Measurements from ENCODE around the gene GLB1L. TPM values are rescaled to one million over a fixed set of nuclear protein-coding genes. Genes with fewer than 3 reads are reported as not detected.

Gene GLB1L
- total and polyA plus RNA-seq, 8 donors = 9.9 to 17.9 (median 16.1) TPM

DNA sequence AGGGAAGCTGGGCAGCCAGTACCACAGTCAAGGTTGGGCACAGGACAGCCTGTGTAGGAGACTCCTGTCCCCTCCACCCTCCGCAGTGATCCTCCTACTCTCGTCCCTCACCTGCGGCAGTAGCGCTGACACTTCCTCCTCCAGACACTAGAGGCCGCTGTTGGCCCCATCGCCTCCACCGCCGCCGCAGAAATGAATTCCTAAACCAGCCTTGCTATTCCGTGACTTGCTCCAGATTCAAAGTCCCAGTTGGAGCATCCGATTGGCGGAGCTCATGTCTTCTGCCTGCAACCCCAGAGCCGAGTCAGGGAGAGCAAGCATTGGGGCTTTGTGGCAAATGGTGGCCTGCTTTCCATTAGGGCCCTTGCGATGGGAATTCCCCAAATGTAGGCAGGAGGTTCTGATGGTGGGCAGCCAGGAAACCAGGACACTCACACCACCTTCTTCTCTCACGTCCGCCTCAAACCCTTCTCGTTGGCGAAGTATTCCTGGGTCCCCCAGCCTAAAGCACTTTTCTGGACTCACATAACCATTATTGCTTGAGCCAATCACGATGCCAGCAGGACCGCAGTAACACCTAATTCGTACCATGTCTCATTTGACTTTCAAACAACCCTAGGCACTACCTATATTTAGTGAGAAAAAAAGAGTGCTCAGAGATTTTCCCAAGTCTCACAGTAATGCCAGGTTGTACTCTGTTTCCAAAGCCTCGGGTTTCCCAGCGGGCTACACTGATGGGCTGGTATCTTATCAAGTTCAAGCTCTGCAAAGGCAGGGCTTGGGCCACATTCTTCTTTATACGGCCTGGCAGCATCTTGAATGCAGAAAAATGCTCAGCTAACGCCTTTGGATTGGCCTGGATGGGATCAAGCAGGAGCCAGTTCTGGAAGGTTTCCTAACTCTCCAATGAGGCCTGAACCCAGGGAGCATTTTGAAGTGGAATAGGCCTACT is 32.7 kb upstream of the GLB1L start:
- H3K9me3 ChIP-seq = no peaks in the 10 kb centered on the region
- H3K27me3 ChIP-seq = no peaks in the 10 kb centered on the region
- TF ChIP-seq, protein P1, sequence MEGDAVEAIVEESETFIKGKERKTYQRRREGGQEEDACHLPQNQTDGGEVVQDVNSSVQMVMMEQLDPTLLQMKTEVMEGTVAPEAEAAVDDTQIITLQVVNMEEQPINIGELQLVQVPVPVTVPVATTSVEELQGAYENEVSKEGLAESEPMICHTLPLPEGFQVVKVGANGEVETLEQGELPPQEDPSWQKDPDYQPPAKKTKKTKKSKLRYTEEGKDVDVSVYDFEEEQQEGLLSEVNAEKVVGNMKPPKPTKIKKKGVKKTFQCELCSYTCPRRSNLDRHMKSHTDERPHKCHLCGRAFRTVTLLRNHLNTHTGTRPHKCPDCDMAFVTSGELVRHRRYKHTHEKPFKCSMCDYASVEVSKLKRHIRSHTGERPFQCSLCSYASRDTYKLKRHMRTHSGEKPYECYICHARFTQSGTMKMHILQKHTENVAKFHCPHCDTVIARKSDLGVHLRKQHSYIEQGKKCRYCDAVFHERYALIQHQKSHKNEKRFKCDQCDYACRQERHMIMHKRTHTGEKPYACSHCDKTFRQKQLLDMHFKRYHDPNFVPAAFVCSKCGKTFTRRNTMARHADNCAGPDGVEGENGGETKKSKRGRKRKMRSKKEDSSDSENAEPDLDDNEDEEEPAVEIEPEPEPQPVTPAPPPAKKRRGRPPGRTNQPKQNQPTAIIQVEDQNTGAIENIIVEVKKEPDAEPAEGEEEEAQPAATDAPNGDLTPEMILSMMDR (IDR thresholded peaks at IDR 0.05) = peak; percentile 96 to 99
- peak overlapping the region in 1 of 2 donors; percentile 78 for H3K4me3 ChIP-seq
- peak overlapping the region; percentile 99 for H3K27ac ChIP-seq
- peaks cover 15 to 39% of the 10 kb centered on the region in 2 donors for H3K4me1 ChIP-seq
- peaks cover 0 to 21% of the 10 kb centered on the region in 2 donors for H3K36me3 ChIP-seq
- intact Hi-C loops (cut with DNase I) = no loop called here
- peak; percentile 55 for ATAC-seq
- peak; percentile 63 to 93 (median 82) for DNase-seq

DNA sequence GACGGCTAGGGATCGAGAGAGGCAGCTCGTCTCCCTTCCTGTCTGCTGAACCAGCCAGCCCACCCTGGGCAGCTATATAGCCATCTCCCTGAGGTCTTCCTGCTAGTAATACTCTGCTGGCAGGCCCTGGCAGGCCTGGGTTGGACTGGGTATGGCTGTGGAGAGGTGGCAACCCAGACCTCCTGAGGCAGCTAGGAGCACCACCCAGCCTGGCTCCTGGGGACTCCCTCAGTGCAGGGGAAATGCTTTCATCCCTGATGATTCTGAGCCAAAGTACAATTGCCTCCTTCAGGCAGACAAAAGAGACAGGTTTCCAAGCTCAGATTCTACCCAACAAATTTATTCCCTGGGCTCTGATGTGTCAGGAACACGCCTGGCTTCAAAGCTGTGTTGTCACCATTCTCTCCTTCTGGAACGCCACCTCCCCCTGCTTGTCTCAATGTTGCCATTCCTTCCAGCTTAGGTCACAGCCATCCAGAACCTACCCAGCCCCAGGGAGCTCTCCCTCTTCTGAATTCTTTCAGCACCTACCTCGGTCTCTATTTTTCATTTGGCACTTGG is 29.2 kb upstream of the GLB1L start:
- Histone ChIP-seq H3K27me3 (no peaks in the 10 kb centered on the region), H3K4me1 (peaks cover 11 to 18% of the 10 kb centered on the region in 2 donors), H3K27ac (peak overlapping the region; percentile 53 to 86), H3K36me3 (no peaks in the 10 kb centered on the region), H3K4me3 (no peak overlapping the region), H3K9me3 (no peaks in the 10 kb centered on the region)
- ATAC-seq (peak; percentile 49), DNase-seq (peak in 1 of 4 donors; percentile 72)
- TF ChIP-seq, protein P1 (IDR thresholded peaks at IDR 0.05) = no peak
- intact Hi-C loops (cut with DNase I) = no loop called here

DNA sequence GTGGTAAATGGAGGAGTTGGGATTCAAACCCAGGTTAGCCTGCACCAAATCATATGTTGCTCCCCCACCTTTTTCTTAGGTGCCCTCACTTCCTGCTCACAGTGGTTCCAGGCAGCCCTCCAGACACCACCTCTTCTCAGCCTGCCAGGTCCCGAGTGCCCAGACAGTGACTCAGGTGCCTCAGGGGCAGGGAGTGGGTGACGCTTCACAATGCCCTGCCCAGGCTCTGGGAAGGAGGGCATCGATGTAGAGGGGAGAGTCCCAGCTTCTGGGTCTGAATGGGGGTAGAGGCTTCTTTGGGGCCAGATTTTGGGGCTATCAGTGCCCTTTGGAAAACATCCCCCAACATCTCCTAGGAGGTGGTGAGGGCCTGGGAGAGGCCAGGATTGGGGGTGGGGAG is 28.7 kb upstream of the GLB1L start:
- H3K4me3 ChIP-seq = no peak overlapping the region
- H3K27me3 ChIP-seq = no peaks in the 10 kb centered on the region
- H3K27ac ChIP-seq = peak overlapping the region; percentile 53 to 86
- DNase-seq = no peak
- no peaks in the 10 kb centered on the region for H3K9me3 ChIP-seq
- H3K4me1 ChIP-seq = peaks cover 11 to 17% of the 10 kb centered on the region in 2 donors
- H3K36me3 ChIP-seq = no peaks in the 10 kb centered on the region
- peak; percentile 62 for ATAC-seq
- intact Hi-C loops (cut with DNase I) = no loop called here
- TF ChIP-seq, protein P1 (IDR thresholded peaks at IDR 0.05) = no peak

DNA sequence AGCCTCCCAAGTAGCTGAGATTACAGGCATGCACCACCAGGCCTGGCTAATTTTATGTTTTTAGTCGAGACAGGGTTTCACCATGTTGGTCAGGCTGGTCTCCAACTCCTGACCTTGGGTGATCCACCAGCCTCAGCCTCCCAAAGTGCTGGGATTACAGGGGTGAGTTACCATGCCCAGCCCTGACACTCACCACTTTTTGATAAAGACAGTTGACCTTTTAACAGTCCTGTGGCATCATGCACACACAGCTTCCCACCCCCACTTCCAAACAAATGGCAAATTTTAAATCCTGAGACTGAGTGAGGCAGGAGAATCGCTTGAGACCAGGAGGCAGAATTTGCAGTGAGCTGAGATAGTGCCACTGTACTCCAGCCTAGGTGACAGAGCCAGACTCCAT is 27.8 kb upstream of the GLB1L start:
- DNase-seq (no peak), ATAC-seq (no peak)
- H3K9me3 ChIP-seq = no peaks in the 10 kb centered on the region
- no peak overlapping the region for H3K4me3 ChIP-seq
- H3K27ac ChIP-seq = no peak overlapping the region
- no peaks in the 10 kb centered on the region for H3K36me3 ChIP-seq
- no peaks in the 10 kb centered on the region for H3K27me3 ChIP-seq
- intact Hi-C loops (cut with DNase I) = no loop called here
- peaks cover 2 to 8% of the 10 kb centered on the region in 2 donors for H3K4me1 ChIP-seq
- TF ChIP-seq, protein P1 (IDR thresholded peaks at IDR 0.05) = no peak

DNA sequence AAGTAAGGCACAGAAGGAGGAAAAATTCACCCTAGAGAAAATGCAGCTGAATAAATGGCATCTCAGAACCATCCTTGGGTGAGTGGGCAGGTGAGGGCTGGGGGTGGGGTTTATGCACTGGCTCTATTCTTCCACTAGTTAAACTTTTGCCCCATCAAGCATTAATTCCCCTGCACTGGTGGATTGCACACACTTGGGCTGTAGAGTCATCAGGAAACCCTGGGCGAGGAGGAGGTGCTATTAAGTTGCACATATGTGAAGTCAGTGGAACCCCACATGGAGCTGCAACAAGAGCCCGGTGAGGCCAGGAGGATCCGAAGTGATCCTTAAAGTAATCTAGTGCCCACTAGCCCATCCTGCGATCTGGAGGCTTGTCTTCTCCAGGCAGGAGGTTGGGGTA is 27.1 kb upstream of the GLB1L start:
- peaks cover 0 to 1% of the 10 kb centered on the region in 2 donors for H3K4me1 ChIP-seq
- no peak for ATAC-seq
- no peaks in the 10 kb centered on the region for H3K9me3 ChIP-seq
- H3K36me3 ChIP-seq = no peaks in the 10 kb centered on the region
- intact Hi-C loops (cut with DNase I) = no loop called here
- no peaks in the 10 kb centered on the region for H3K27me3 ChIP-seq
- TF ChIP-seq, protein P1 (IDR thresholded peaks at IDR 0.05) = no peak
- H3K4me3 ChIP-seq = no peak overlapping the region
- no peak overlapping the region for H3K27ac ChIP-seq
- DNase-seq = no peak
